ENCODE measurements around the gene LANCL2.
"Not testable (repeated sequence)": the region's sequence is repeated elsewhere in the genome, so short reads cannot be mapped to it uniquely, and the experiment has no call there.

LANCL2 gene

GRCh38 chr7:55409482-55410225 lies 44.5 kb downstream of the LANCL2 start:
- DNase-seq, result no peak

GRCh38 chr7:55410667-55411239 lies 45.6 kb downstream of the LANCL2 start:
- DNase-seq, result no peak

GRCh38 chr7:55411844-55412243 lies 46.7 kb downstream of the LANCL2 start:
- DNase-seq, result no peak

GRCh38 chr7:55413442-55413841 lies 48.3 kb downstream of the LANCL2 start:
- no peak for DNase-seq

GRCh38 chr7:55415173-55415778 lies 50.1 kb downstream of the LANCL2 start:
- peak; percentile 79 for DNase-seq

- DNase-seq, result not testable (repeated sequence)
Observed at GRCh38 chr7:55417456-55417855, 52.3 kb downstream of the LANCL2 start.

GRCh38 chr7:55420530-55420929 lies 55.4 kb downstream of the LANCL2 start:
- DNase-seq, result no peak

- DNase-seq, result no peak
Observed at GRCh38 chr7:55423277-55423711, 58.2 kb downstream of the LANCL2 start.

GRCh38 chr7:55423891-55424290 lies 58.8 kb downstream of the LANCL2 start:
- DNase-seq, result no peak

GRCh38 chr7:55425141-55425752 lies 60.1 kb downstream of the LANCL2 start:
- no peak for DNase-seq

GRCh38 chr7:55426676-55427075 lies 61.5 kb downstream of the LANCL2 start:
- DNase-seq, result no peak

GRCh38 chr7:55427342-55427741 lies 62.2 kb downstream of the LANCL2 start:
- no peak for DNase-seq

GRCh38 chr7:55427800-55428199 lies 62.7 kb downstream of the LANCL2 start:
- no peak for DNase-seq

- no peak for DNase-seq
Observed at GRCh38 chr7:55429835-55430499, 64.8 kb downstream of the LANCL2 start.

GRCh38 chr7:55431898-55432297 lies 66.8 kb downstream of the LANCL2 start:
- no peak for DNase-seq

GRCh38 chr7:55432506-55432905 lies 67.4 kb downstream of the LANCL2 start:
- no peak for DNase-seq

- DNase-seq, result no peak
Observed at GRCh38 chr7:55432939-55433784, 68.0 kb downstream of the LANCL2 start.

GRCh38 chr7:55435466-55435865 lies 70.3 kb downstream of the LANCL2 start:
- no peak for DNase-seq

- no peak for DNase-seq
Observed at GRCh38 chr7:55436457-55436856, 71.3 kb downstream of the LANCL2 start.

GRCh38 chr7:55437375-55437774 lies 72.2 kb downstream of the LANCL2 start:
- no peak for DNase-seq

GRCh38 chr7:55438085-55438756 lies 73.1 kb downstream of the LANCL2 start:
- no peak for DNase-seq

All from T-helper 9 cell (primary cell).